AG10803 (cell line): ENCODE results near the gene ABCG4.
"Not testable (repeated sequence)": the region's sequence is repeated elsewhere in the genome, so short reads cannot be mapped to it uniquely, and the experiment has no call there.

ENCODE experiments used
- DNase-seq: peaks from one replicate; pipeline ENCODE4 v3.0.0; 2010; ENCODE audit warnings: low read depth
- H3K4me3 ChIP-seq: 2 replicates; pipeline ENCODE4 v1.5.1; 2011; ENCODE audit warnings: mild to moderate bottlenecking, low read length, control low read depth
- TF ChIP-seq, protein P1 (sequence below): conservative IDR thresholded peaks from 2 replicates; pipeline ENCODE4 v1.5.1; 2011; ENCODE audit warnings: mild to moderate bottlenecking, low read length, control low read depth, inconsistent platforms

ABCG4 gene

DNA sequence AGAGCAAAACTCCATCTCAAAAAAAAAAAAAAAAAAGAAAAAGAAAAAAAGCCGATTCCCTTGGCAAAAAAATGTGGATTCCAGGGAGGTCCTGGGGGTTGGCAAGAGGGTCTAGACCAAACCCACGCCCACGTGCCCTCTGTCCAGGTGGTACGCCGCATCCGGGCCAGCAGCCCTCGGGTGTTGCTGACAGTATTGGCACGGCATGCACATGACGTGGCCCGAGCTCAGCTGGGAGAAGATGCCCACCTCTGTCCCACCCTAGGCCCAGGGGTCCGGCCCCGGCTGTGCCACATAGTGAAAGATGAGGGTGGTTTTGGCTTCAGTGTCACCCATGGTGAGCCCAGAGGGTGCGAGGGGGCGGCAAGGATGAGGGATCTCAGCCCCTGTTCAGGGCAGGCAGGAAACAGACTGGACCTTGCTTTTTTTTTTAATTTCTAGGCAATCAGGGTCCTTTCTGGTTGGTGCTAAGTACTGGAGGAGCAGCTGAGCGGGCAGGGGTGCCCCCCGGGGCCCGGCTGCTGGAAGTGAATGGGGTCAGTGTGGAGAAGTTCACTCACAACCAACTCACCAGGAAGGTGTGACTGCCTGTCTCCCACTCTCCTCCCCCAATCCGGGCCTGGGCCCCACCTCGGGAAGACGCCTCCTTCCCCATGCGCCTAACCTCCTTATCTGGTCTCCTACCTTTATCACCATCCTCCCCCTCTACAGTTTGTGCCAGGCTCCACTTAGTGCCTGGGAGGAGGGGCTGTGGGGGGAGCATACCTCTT lies 38.5 kb downstream of the ABCG4 start:
- TF ChIP-seq, protein P1, sequence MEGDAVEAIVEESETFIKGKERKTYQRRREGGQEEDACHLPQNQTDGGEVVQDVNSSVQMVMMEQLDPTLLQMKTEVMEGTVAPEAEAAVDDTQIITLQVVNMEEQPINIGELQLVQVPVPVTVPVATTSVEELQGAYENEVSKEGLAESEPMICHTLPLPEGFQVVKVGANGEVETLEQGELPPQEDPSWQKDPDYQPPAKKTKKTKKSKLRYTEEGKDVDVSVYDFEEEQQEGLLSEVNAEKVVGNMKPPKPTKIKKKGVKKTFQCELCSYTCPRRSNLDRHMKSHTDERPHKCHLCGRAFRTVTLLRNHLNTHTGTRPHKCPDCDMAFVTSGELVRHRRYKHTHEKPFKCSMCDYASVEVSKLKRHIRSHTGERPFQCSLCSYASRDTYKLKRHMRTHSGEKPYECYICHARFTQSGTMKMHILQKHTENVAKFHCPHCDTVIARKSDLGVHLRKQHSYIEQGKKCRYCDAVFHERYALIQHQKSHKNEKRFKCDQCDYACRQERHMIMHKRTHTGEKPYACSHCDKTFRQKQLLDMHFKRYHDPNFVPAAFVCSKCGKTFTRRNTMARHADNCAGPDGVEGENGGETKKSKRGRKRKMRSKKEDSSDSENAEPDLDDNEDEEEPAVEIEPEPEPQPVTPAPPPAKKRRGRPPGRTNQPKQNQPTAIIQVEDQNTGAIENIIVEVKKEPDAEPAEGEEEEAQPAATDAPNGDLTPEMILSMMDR = no peak
- no peak for DNase-seq
- H3K4me3 ChIP-seq = no peak overlapping the region

DNA sequence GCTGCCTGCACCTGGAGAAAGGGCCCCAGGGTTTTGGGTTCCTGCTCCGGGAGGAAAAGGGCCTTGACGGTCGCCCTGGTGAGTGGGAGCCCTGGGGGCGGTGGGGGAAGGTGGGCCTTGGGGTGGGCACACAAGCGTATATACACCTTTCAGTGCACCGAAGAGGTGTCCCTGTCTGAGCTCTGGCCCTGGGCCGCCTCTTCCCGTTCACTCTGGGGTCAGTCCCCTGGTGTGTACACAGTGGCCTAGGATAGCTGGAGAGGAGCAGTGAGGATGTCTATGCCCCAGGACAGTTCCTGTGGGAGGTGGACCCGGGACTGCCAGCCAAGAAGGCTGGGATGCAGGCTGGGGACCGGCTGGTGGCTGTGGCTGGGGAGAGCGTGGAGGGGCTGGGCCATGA lies 39.2 kb downstream of the ABCG4 start:
- H3K4me3 ChIP-seq = no peak overlapping the region
- no peak for DNase-seq

DNA sequence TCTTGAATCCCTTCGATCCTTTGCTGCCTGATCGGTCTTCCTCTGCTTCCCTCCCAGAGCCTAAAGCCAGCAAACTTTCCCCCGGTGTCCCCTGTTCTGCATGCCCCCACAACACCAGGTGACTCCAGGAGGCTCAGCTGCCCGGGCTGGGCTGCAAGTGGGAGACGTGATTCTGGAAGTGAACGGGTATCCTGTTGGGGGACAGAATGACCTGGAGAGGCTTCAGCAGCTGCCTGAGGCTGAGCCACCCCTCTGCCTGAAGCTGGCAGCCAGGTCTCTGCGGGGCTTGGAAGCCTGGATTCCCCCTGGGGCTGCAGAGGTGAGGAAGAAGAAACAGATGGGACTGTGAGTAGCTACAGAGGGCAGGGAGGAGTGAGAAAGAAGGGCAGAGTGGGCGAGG lies 40.0 kb downstream of the ABCG4 start:
- TF ChIP-seq, protein P1 = no peak
- no peak for DNase-seq
- no peak overlapping the region for H3K4me3 ChIP-seq

More for the DNA sequence above, 39.2 kb downstream of the ABCG4 start:
- TF ChIP-seq, protein P1 = no peak

DNA sequence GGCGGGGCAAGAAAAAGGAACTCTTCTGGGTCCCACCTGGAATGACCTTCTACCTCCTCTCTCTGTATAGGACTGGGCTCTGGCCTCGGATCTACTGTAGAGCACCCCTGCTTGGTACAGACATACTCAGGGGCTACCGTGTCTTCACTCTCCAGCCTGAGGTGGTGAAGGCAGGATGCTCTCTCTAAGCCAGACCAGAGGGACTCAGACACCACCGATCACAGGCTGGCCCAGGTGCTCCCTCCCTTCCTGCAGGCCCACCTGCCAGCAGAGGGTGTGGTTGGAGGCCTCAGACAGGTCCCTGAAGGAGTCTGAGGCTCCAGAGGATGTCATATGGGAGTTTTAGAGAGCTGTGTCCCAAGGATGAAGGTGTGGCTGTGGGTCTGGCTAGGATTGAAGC lies 40.5 kb downstream of the ABCG4 start:
- TF ChIP-seq, protein P1 = no peak
- no peak overlapping the region for H3K4me3 ChIP-seq
- DNase-seq = no peak

DNA sequence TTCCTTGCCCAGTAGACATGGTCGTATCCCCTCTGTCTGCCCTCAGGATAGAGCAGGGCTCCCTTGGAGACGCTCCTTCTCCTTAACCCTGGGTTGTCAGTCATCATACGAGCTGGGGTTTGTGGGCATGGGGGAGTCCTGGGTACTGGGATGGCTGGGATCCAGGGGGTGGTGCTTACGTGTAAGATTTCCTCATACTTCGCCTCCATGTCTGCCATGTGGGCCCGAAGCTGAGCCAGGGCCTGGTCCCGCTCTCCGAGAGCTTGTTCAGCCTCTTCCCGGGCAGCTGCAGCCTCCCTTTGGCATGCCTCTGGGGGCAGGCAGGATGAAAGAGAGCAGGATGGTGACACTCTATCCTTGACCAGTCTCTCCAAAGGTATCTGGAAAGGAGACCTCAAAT lies 41.7 kb downstream of the ABCG4 start:
- no peak for DNase-seq
- H3K4me3 ChIP-seq = no peak overlapping the region
- TF ChIP-seq, protein P1 = no peak

DNA sequence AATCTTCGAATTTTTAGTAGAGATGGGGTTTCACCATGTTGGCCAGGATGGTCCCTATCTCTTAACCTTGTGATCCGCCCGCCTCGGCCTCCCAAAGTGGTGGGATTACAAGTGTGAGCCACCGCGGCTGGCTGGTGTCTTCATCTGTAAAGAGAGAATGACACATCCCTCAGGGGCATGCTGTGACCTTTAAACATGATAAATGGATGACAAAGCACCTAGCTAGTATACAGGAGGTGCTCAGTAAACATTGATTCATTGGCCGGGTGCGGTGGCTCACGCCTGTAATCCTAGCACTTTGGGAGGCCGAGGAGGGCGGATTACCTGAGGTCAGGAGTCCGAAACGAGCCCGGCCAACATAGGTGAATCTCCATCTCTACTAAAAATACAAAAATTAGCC lies 42.4 kb downstream of the ABCG4 start:
- not testable (repeated sequence) for DNase-seq, H3K4me3 ChIP-seq

DNA sequence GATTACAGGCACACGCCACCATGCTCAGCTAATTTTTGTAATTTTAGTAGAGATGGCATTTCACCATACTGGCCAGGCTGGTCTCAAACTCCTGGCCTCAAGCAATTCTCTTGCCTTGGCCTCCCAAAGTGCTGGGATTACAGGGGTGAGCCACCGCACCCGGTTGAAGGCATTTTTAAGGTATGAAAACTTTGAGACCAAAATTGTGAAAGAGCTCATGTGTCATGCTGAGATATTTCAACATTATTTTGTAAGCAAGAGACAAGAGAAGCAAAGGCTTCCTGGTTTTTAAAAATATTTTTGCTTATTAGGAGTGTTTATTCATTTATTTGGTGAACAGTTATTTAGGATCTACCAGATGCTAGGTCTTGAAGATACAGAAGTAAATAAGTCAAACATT lies 43.3 kb downstream of the ABCG4 start:
- DNase-seq = peak; percentile 40
- TF ChIP-seq, protein P1 = no peak
- H3K4me3 ChIP-seq = no peak overlapping the region
